K562 treated with DMSO at 1 percent for 48 hours (cell line): Measurements from ENCODE around the gene SMCO1. TPM values are rescaled to one million over a fixed set of nuclear protein-coding genes. Genes with fewer than 3 reads are reported as not detected.

ENCODE experiments used
- total RNA-seq: library from RNA; unstranded; fragments of 300-600 nt; gene quantifications from 2 replicates; pipeline ENCODE4 v1.2.3, GENCODE V29; 2022; ENCODE audit warnings: low replicate concordance; ENCODE audit errors: extremely low read depth

SMCO1 gene
- total RNA-seq = not detected in 2 replicates

GRCh38 chr3:196514913-196515621 lies at the start of gene SMCO1:
TSS of gene SMCO1 (minus strand) at chr3:196515346. CDS start at chr3:196515209, 137 bp downstream.

GRCh38 chr3:196503196-196504076 lies 11.7 kb downstream of the SMCO1 start, which contains the start of gene RNF168:
TSS of gene RNF168 (minus strand) at chr3:196503768. CDS start at chr3:196503173, 595 bp downstream.

Other genes starting within 250 kb of the SMCO1 start
- gene PCYT1A, start 227.6 kb downstream of the SMCO1 start, total RNA-seq = not detected in 2 replicates
- not detected in 2 replicates for gene DYNLT2B, start 197.1 kb downstream of the SMCO1 start, total RNA-seq
- not detected in 2 replicates for gene TM4SF19, start 177.0 kb downstream of the SMCO1 start, total RNA-seq
- gene UBXN7, start 82.9 kb downstream of the SMCO1 start, total RNA-seq = not detected in 2 replicates
- not detected in 2 replicates for gene RNF168, start 11.6 kb downstream of the SMCO1 start, total RNA-seq
- not detected in 2 replicates for gene WDR53, start 53.2 kb upstream of the SMCO1 start, total RNA-seq
- gene FBXO45, start 53.3 kb upstream of the SMCO1 start, total RNA-seq = not detected in 2 replicates
- gene NRROS, start 124.3 kb upstream of the SMCO1 start, total RNA-seq = not detected in 2 replicates
- not detected in 2 replicates for gene CEP19, start 196.9 kb upstream of the SMCO1 start, total RNA-seq
- gene PIGX, start 197.0 kb upstream of the SMCO1 start, total RNA-seq = not detected in 2 replicates
- not detected in 2 replicates for gene PAK2, start 224.5 kb upstream of the SMCO1 start, total RNA-seq